ENCODE measurements around the gene NKAIN2. TPM values are rescaled to one million over a fixed set of nuclear protein-coding genes. Genes with fewer than 3 reads are reported as not detected.

Gene NKAIN2
- total RNA-seq, 2 donors from 2014 or later: 0.29 TPM; not detected in 1

GRCh38 chr6:124670801-124671200 lies 867.1 kb downstream of the NKAIN2 start:
- 91 to 100% methylated on average over 1 to 3 of the region's 3 CpGs for WGBS, 2 experiments (ENCODE audit: insufficient coverage in 1 of 2, insufficient read length in 1 of 2)
- H3K4me3 Mint-ChIP-seq: no peak overlapping the region
- Histone ChIP-seq H3K36me3 (ENCODE audit: control insufficient read depth, insufficient read depth, low read length) (no peaks in the 10 kb centered on the region), H3K4me1 (ENCODE audit: control insufficient read depth, insufficient read depth, low read length) (no peaks in the 10 kb centered on the region), H3K27me3 (ENCODE audit: control insufficient read depth, insufficient read depth, low read length, poor library complexity, severe bottlenecking) (no peaks in the 10 kb centered on the region), H3K27ac (ENCODE audit: low read depth, low read length) (no peak overlapping the region), H3K9ac (ENCODE audit: extremely low read depth, low read length, poor library complexity, severe bottlenecking) (no peak overlapping the region), H3K9me3 (ENCODE audit: control insufficient read depth, low read length) (peaks cover 8% of the 10 kb centered on the region), H3K4me3 (ENCODE audit: low read length) (no peak overlapping the region)
- no peak for DNase-seq
- H3K9me3 Mint-ChIP-seq: peaks cover 16% of the 10 kb centered on the region
- no peak overlapping the region for H3K27ac Mint-ChIP-seq
- no peaks in the 10 kb centered on the region for H3K36me3 Mint-ChIP-seq (ENCODE audit: low read depth)
- no peak for TF ChIP-seq CTCF (conservative IDR thresholded peaks at IDR 0.05)
- H3K27me3 Mint-ChIP-seq (ENCODE audit: insufficient read depth): no peaks in the 10 kb centered on the region
- H3K4me1 Mint-ChIP-seq: no peaks in the 10 kb centered on the region

GRCh38 chr6:124671324-124671723 lies 867.7 kb downstream of the NKAIN2 start:
- Histone ChIP-seq H3K27me3 (ENCODE audit: control insufficient read depth, insufficient read depth, low read length, poor library complexity, severe bottlenecking) (no peaks in the 10 kb centered on the region), H3K36me3 (ENCODE audit: control insufficient read depth, insufficient read depth, low read length) (no peaks in the 10 kb centered on the region), H3K27ac (ENCODE audit: low read depth, low read length) (no peak overlapping the region), H3K9me3 (ENCODE audit: control insufficient read depth, low read length) (peaks cover 12% of the 10 kb centered on the region), H3K4me1 (ENCODE audit: control insufficient read depth, insufficient read depth, low read length) (no peaks in the 10 kb centered on the region), H3K4me3 (ENCODE audit: low read length) (no peak overlapping the region), H3K9ac (ENCODE audit: extremely low read depth, low read length, poor library complexity, severe bottlenecking) (no peak overlapping the region)
- no peak for TF ChIP-seq CTCF (conservative IDR thresholded peaks at IDR 0.05)
- no peak overlapping the region for H3K4me3 Mint-ChIP-seq
- H3K4me1 Mint-ChIP-seq: no peaks in the 10 kb centered on the region
- H3K36me3 Mint-ChIP-seq (ENCODE audit: low read depth): no peaks in the 10 kb centered on the region
- DNase-seq: no peak
- H3K27me3 Mint-ChIP-seq (ENCODE audit: insufficient read depth): no peaks in the 10 kb centered on the region
- H3K27ac Mint-ChIP-seq: no peak overlapping the region
- H3K9me3 Mint-ChIP-seq: peaks cover 18% of the 10 kb centered on the region

- Mint-ChIP-seq H3K4me1 (no peaks in the 10 kb centered on the region), H3K27ac (no peak overlapping the region), H3K4me3 (no peak overlapping the region), H3K36me3 (ENCODE audit: low read depth) (no peaks in the 10 kb centered on the region), H3K9me3 (peaks cover 40% of the 10 kb centered on the region), H3K27me3 (ENCODE audit: insufficient read depth) (no peaks in the 10 kb centered on the region)
- Histone ChIP-seq H3K9ac (ENCODE audit: extremely low read depth, low read length, poor library complexity, severe bottlenecking) (no peak overlapping the region), H3K36me3 (ENCODE audit: control insufficient read depth, insufficient read depth, low read length) (no peaks in the 10 kb centered on the region), H3K27me3 (ENCODE audit: control insufficient read depth, insufficient read depth, low read length, poor library complexity, severe bottlenecking) (no peaks in the 10 kb centered on the region), H3K4me3 (ENCODE audit: low read length) (no peak overlapping the region), H3K27ac (ENCODE audit: low read depth, low read length) (no peak overlapping the region), H3K4me1 (ENCODE audit: control insufficient read depth, insufficient read depth, low read length) (no peaks in the 10 kb centered on the region), H3K9me3 (ENCODE audit: control insufficient read depth, low read length) (peaks cover 35% of the 10 kb centered on the region)
- 100% methylated on average over 1 of the region's 1 CpG; no CpG with 5 or more reads in 1 of the 2 experiments for WGBS, 2 experiments (ENCODE audit: insufficient coverage in 1 of 2, insufficient read length in 1 of 2)
- DNase-seq: no peak
- no peak for TF ChIP-seq CTCF (conservative IDR thresholded peaks at IDR 0.05)
These were observed 870.4 kb downstream of the NKAIN2 start for GRCh38 chr6:124674042-124674441.
